Measurements from ENCODE around the gene MPPED1. TPM values are rescaled to one million over a fixed set of nuclear protein-coding genes. Genes with fewer than 3 reads are reported as not detected.

MPPED1 gene
- total RNA-seq, 1 donor from 2014 or later: 0.18 TPM

DNA sequence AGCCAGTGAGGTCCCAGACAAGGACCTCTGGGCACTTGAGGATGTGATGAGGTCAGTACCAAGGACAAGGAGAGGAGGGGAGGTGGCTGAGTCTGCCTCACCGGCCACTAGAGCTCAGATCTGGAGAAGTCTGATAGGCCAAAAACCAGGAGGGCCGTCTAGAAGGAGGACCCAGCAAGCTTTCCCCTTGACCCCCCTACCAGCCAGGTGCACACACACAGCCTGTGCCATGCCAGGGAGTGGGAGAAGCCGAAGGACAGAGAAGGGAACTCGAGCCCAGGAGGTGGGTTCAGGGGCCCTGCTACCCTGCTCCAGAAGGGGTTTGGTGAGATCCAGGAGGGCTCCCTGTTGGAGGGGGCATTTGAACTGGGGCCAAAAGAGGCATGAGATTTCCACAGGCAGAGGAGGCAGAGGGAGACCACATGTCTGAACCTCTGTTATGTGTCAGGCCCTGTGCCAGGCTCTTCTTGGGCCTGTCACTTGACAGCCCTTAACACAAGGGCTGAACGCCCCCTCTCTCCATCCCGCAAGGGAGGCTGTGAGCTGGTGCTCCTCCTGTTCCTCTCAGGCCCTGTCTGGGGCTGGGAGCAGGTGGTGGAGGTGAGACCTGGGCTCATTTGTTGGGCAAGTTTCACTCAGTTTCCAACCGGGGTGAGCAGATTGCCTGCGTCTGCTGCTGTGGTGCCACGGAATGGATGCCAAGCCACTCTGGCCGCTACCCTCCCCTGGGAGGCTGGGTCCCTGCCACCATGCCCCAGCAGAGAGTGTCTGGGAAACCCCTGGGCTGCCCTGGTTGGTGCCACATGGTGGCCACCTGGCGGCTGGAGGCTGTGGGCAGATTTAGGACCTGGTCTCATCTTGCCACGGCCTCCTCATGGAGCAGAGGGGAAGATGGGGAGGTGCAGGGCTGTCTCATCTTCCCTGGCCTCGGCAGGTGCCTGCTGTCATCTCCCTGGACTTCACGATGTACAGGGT, 65.2 kb downstream of the MPPED1 start:
- H3K4me1 Mint-ChIP-seq (ENCODE audit: unreplicated experiment): peaks cover 9% of the 10 kb centered on the region

DNA sequence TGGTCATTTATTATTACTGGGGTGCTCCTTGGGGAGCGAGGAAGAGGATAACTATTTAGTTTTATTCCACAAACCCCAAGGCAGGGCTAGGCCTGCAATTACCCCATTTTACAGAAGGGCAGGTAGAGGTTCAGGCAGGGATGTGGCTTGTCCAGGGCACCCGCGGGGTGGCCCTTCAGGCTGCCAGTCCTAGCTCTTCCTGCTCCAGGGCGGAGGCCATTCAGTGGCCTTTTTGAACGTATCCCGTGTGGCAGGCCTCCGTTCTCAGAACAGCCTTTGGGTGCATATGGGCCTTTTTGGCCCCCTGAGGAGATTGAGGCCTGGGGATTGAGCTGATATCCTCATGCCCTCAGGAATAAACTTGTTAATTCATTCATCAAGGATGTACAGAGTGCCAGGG, 66.2 kb downstream of the MPPED1 start:
- DNase-seq (ENCODE audit: low spot score): no peak
- H3K27me3 Mint-ChIP-seq (ENCODE audit: unreplicated experiment): peaks cover 4% of the 10 kb centered on the region
- H3K4me1 Mint-ChIP-seq (ENCODE audit: unreplicated experiment): peaks cover 9% of the 10 kb centered on the region
- H3K27ac Mint-ChIP-seq (ENCODE audit: unreplicated experiment): no peak overlapping the region
- TF ChIP-seq, protein P1, sequence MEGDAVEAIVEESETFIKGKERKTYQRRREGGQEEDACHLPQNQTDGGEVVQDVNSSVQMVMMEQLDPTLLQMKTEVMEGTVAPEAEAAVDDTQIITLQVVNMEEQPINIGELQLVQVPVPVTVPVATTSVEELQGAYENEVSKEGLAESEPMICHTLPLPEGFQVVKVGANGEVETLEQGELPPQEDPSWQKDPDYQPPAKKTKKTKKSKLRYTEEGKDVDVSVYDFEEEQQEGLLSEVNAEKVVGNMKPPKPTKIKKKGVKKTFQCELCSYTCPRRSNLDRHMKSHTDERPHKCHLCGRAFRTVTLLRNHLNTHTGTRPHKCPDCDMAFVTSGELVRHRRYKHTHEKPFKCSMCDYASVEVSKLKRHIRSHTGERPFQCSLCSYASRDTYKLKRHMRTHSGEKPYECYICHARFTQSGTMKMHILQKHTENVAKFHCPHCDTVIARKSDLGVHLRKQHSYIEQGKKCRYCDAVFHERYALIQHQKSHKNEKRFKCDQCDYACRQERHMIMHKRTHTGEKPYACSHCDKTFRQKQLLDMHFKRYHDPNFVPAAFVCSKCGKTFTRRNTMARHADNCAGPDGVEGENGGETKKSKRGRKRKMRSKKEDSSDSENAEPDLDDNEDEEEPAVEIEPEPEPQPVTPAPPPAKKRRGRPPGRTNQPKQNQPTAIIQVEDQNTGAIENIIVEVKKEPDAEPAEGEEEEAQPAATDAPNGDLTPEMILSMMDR (IDR thresholded peaks at IDR 0.05; ENCODE audit: unreplicated experiment): no peak
- H3K4me3 Mint-ChIP-seq (ENCODE audit: unreplicated experiment): no peak overlapping the region
- H3K9me3 Mint-ChIP-seq (ENCODE audit: unreplicated experiment): no peaks in the 10 kb centered on the region
- no peaks in the 10 kb centered on the region for H3K36me3 Mint-ChIP-seq (ENCODE audit: low read depth, unreplicated experiment)

More for the DNA sequence above, 65.2 kb downstream of the MPPED1 start:
- Mint-ChIP-seq H3K27me3 (ENCODE audit: unreplicated experiment) (peaks cover 4% of the 10 kb centered on the region), H3K27ac (ENCODE audit: unreplicated experiment) (no peak overlapping the region), H3K9me3 (ENCODE audit: unreplicated experiment) (no peaks in the 10 kb centered on the region), H3K36me3 (ENCODE audit: low read depth, unreplicated experiment) (no peaks in the 10 kb centered on the region), H3K4me3 (ENCODE audit: unreplicated experiment) (no peak overlapping the region)
- no peak for DNase-seq (ENCODE audit: low spot score)
- TF ChIP-seq, protein P1 (IDR thresholded peaks at IDR 0.05; ENCODE audit: unreplicated experiment): no peak

DNA sequence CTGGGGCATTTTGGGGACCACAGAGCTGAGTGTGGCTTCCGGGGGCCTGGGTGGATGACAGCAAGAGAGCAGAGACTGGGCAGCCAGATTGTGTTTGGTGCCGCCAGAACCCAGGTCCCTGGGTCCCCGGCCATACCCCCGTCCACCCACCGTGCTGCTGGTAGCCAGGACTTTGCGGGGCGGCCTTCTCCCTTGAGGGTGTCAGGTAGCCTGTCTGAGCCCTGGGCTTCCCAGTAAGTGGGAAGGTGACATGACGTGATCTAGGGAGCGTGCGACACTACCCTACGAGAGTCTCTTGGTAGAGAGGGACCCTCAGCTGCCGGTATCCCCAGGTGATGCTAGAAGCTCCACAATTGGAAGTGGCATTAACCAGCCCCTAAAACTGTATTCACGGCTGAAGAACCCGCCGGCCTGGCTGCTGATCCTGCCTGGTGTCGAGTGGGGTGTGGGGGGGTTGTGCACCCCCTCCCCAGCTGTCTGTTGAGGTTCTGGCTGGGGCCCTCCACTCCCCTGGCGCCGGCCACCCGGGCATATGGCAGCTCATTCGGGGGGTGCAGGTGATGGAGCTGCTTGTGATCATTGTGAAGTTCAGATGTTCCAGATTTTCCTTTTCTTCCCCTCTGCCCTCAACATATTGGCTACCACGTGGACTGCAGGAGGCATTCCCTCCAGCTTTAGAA, 66.9 kb downstream of the MPPED1 start:
- Mint-ChIP-seq H3K27me3 (ENCODE audit: unreplicated experiment) (peaks cover 4% of the 10 kb centered on the region), H3K4me3 (ENCODE audit: unreplicated experiment) (no peak overlapping the region)
- DNase-seq (ENCODE audit: low spot score): no peak

DNA sequence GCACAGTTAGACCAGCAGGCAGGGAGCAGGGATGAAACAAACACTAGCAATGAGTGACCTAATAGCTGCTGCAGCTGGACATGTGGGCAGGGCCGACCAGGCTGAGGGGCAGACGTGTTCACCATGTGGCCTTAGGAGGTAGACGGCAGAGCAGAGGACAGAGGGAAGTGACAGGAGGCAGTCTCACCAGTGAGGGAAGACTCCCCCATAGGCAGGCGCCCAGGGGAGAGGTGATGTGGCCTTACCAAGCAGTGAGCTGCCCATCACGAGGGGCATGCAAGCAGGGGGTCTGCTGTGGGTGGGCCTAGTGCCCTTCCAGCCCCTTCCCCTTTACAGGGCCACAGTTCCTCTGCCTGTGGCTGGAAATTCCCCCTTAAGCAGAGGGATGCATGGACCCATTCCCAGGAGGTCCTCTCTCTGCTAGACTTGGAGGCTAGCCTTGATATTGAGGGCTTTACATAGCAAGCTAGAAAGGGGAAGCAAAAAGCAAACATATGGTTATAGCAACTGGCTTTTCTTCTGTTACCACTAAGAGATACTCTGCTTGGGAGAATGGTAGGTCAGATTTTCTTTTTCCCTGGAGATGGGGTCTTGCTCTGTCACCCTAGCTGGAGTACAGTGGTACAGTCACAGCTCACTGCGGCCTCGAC, 67.6 kb downstream of the MPPED1 start:
- no peak for DNase-seq (ENCODE audit: low spot score)
- no peaks in the 10 kb centered on the region for H3K36me3 Mint-ChIP-seq (ENCODE audit: low read depth, unreplicated experiment)
- no peak overlapping the region for H3K27ac Mint-ChIP-seq (ENCODE audit: unreplicated experiment)
- H3K9me3 Mint-ChIP-seq (ENCODE audit: unreplicated experiment): no peaks in the 10 kb centered on the region
- peaks cover 4% of the 10 kb centered on the region for H3K27me3 Mint-ChIP-seq (ENCODE audit: unreplicated experiment)
- TF ChIP-seq, protein P1 (IDR thresholded peaks at IDR 0.05; ENCODE audit: unreplicated experiment): no peak
- H3K4me3 Mint-ChIP-seq (ENCODE audit: unreplicated experiment): no peak overlapping the region
- peaks cover 9% of the 10 kb centered on the region for H3K4me1 Mint-ChIP-seq (ENCODE audit: unreplicated experiment)

More for the DNA sequence above, 66.9 kb downstream of the MPPED1 start:
- no peaks in the 10 kb centered on the region for H3K9me3 Mint-ChIP-seq (ENCODE audit: unreplicated experiment)
- TF ChIP-seq, protein P1 (IDR thresholded peaks at IDR 0.05; ENCODE audit: unreplicated experiment): no peak
- peaks cover 9% of the 10 kb centered on the region for H3K4me1 Mint-ChIP-seq (ENCODE audit: unreplicated experiment)
- H3K27ac Mint-ChIP-seq (ENCODE audit: unreplicated experiment): no peak overlapping the region
- no peaks in the 10 kb centered on the region for H3K36me3 Mint-ChIP-seq (ENCODE audit: low read depth, unreplicated experiment)

Data from endothelial cell (in vitro differentiated cells).